SH-SY5Y (cell line): ENCODE measurements around the gene GRM8.

Experiments used
- GATA2 ChIP-seq: IDR thresholded peaks from 2 replicates; pipeline ENCODE4 v1.6.1; 2011; ENCODE audit warnings: mild to moderate bottlenecking, low read depth, low read length
- GATA3 ChIP-seq: IDR thresholded peaks from 2 replicates; pipeline ENCODE4 v1.6.1; 2011; ENCODE audit warnings: low read depth, mild to moderate bottlenecking, low read length, moderate library complexity

Gene GRM8

DNA sequence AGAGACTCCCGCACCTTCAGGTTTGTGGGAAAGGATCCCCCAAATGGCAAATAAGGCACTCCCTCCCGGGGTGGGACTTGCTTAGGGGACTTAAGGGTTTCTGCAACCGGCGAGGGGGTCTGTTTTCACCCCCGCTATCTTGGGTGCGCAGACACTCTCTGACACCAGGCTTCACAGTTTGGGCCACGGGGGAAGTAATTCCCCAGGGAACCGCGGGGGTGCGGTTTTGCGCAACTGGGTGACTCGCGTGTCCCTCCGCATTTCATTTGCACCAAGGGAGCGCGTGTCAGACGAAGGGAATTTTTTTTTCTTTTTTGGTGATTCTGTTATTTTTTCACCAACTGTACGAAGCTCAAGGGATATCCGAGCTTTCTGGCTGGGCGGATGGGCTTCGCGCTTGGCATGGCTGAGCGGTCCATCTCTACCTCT is 1.7 kb downstream of the GRM8 start:
- TF ChIP-seq GATA3, result no peak
- TF ChIP-seq GATA2, result no peak

GRCh38 chr7:127250312-127251035 is 2.3 kb downstream of the GRM8 start:
- TF ChIP-seq GATA3, result no peak
- TF ChIP-seq GATA2, result no peak

DNA sequence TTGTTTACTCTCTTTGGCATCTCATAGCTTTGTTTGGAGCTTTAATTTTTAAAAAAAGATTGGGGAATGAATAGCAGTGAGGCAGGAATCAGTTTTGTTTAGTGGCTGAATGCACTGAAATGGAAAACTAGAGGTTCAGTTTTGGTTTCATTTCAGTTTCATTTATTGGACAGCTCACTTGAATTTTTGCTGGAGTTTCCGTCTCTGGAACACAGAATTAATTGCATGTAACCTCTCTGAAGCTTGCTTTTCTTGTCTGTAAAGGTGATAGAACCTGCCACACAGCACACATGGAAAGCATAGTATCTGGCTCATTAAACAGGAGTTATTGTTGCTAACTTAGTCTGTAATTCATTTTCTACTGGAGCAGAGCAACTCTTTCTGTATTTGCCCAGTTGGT is 7.1 kb downstream of the GRM8 start:
- TF ChIP-seq GATA2 (no peak), GATA3 (no peak)

- TF ChIP-seq GATA3, result no peak
- no peak for TF ChIP-seq GATA2
These were observed 7.7 kb downstream of the GRM8 start for GRCh38 chr7:127245002-127245401.

- TF ChIP-seq GATA2 (no peak), GATA3 (no peak)
These were observed 12.9 kb downstream of the GRM8 start for GRCh38 chr7:127239814-127240213.

DNA sequence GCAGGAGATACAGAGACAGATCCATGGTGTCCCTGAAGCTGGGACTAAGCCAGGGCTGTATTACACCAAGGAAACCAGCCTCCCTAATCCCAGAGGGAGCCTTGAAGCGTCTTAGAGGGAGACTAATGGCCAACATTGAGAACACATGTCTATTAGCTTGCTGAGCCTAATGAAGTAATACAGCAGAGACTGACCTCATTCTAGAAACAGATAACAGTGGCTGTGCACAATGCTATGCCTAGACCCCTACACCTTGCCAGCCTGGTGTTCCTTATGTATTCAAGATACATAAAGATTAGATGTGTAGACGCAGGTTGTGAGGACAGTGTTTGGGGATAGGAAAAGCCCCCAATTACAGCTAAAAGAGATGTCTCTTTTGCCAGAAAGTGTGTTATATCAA is 19.1 kb downstream of the GRM8 start:
- TF ChIP-seq GATA2 (no peak), GATA3 (no peak)

- TF ChIP-seq GATA3, result no peak
- no peak for TF ChIP-seq GATA2
These were observed 21.3 kb downstream of the GRM8 start for GRCh38 chr7:127231415-127231814.

- TF ChIP-seq GATA2 (no peak), GATA3 (no peak)
These were observed 22.4 kb downstream of the GRM8 start for GRCh38 chr7:127230192-127230925.

DNA sequence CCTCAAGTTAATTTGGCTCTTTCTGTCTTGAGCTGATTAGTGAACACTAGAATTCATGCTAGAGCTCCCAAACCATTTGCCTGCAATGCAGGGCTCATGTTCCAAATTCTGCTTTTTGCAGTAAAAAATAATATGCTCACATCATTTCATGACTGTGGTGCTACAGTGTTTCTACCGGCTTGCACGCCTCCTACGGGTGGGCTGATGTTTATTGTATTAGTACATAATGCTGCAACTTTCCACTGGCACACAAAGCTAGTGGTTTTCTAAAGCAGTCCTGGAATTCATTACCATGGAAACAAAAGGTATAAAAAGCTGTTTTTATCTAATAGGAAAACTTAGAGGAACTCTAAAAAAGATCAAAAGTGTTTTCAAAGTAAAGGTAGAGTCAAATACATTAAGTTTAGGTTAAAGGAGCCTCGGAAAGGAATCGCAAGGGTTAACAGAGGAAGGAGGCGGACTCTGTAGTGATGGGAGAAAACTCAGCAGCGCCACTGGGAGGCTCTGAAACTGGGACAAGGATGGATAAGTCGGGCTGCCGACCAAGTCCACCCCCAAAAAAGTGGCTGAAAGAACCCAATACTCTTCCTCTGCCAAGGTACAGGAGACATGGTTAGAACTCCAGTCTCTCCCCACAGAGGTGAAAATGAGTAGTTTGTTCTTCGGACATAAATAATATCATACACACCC is 25.9 kb downstream of the GRM8 start:
- no peak for TF ChIP-seq GATA3
- TF ChIP-seq GATA2, result no peak

DNA sequence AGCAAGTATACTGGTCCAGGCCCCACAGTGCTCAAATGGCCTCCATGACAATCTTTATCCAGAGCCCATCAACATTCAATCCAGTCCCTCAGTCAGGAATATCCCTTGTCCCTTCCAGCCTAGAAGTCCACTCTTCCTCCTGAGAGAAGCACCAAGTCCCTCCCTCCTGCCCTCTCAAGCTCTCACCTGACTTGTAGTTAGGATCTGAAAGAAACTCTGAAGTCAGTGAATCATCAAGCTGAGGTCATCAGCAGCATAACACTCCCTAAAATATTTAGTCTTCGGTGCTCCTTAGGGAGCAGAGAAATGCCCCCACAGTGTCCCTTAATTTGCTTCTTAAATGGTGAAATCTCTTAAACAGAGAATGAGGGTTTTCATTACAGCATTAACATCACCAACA is 31.0 kb downstream of the GRM8 start:
- TF ChIP-seq GATA3 (no peak), GATA2 (no peak)

DNA sequence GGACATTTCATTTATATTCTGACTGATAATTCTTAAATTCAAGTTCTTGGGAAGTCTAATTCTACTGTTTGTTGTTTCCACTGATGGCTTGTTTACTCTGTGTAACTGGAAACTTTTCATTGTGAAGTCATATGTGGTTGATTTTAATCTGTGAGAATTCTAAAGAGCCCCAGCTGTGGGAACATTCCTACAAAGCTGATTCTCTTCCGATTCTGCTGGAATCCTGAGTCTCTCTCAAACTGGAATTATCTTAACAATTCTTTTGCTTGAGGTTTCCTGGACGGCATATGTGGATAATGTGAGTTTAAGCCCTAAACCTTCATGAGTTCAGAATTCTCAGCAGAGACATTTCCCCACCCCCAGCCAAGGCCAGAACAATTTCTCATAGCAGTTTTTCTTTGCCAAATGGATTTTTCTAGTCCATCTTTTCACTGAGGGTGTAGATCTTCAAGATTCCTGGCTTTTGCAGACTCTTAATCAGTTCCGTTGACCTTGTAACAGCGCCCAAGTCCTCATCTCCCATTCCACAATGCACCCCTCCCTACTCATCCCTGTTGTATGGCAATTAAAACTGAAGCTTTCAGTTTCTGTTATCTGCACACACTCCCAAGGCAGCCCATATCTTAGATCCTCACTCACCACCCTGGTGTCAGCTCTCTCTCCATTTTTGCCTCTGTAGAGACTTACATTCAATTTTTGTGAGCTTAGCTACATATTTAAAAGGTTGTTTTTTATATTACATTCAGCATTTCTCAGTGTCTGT is 37.6 kb downstream of the GRM8 start:
- TF ChIP-seq GATA2 (no peak), GATA3 (no peak)

GRCh38 chr7:127209886-127210285 is 42.9 kb downstream of the GRM8 start:
- no peak for TF ChIP-seq GATA3
- TF ChIP-seq GATA2, result no peak

- no peak for TF ChIP-seq GATA3
- no peak for TF ChIP-seq GATA2
These were observed 43.9 kb downstream of the GRM8 start for GRCh38 chr7:127208860-127209259.

DNA sequence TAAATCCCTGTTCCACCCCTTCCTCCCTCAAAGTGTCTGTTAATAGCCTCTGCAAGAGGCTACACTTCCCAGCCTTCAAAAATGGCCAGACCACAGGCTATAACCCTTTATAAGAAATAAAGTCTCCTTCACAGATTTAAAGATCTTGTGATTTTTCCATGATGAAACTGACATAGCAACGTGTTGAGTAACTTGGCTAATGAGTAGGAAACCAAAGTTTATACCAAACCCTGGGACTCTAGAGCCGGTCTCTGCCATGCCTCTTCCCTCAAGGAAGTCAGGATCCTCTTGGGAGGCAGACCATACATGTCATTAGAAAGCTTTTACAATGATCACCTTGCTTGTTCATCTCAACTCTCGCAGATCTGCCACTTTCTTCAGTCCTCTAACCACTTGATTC is 44.4 kb downstream of the GRM8 start:
- TF ChIP-seq GATA2, result no peak
